H1 (cell line): ENCODE measurements around the gene WDR1. TPM values are rescaled to one million over a fixed set of nuclear protein-coding genes. Genes with fewer than 3 reads are reported as not detected.

Source experiments
- CTCF ChIA-PET: fragments of 300-600 bp; sonication (Branson Sonifier 250); formaldehyde crosslinking; loops from one replicate; lab custom pipeline; 2021; ENCODE audit not compliant: partially characterized antibody; lab: Charles Lee
- POLR2A ChIA-PET: fragments of 300-600 bp; sonication (Branson Sonifier 250); formaldehyde crosslinking; loops from one replicate; lab custom pipeline; 2021; ENCODE audit warnings: inconsistent platforms; ENCODE audit not compliant: partially characterized antibody; lab: Charles Lee
- DNase-seq, 2 experiments: peaks; one replicate each; pipeline versions ENCODE4 v3.0.0 to v3.0.0-alpha.2; 2010 to 2022; ENCODE audit warnings: low spot score in 2 of 2, low read depth in 1 of 2, mixed read lengths in 1 of 2
- FAIRE-seq: peaks from 2 replicates; lab custom pipeline; 2011; peaks lifted over from hg19 to GRCh38; lab: Jason Lieb, UNC
- H2AFZ ChIP-seq: 2 replicates; pipeline ENCODE4 v1.8.1; 2012; ENCODE audit warnings: low read length, inconsistent platforms
- H2AK5ac ChIP-seq: 2 replicates; pipeline ENCODE4 v1.6.1; 2013; ENCODE audit warnings: low read depth, low read length
- H2BK120ac ChIP-seq: replicated peaks from 2 replicates; pipeline ENCODE3; 2013; ENCODE audit warnings: low read depth, low read length, inconsistent platforms
- H2BK12ac ChIP-seq: 2 replicates; pipeline ENCODE4 v1.6.1; 2013; ENCODE audit warnings: low read depth, low read length
- H2BK15ac ChIP-seq: 2 replicates; pipeline ENCODE4 v1.6.1; 2013; ENCODE audit warnings: low read length
- H2BK20ac ChIP-seq: 2 replicates; pipeline ENCODE4 v1.6.1; 2013; ENCODE audit warnings: low read length
- H2BK5ac ChIP-seq: 2 replicates; pipeline ENCODE4 v1.6.1; 2013; ENCODE audit warnings: low read depth, low read length
- H3K14ac ChIP-seq: 2 replicates; pipeline ENCODE4 v1.6.1; 2013; ENCODE audit warnings: inconsistent platforms; ENCODE audit not compliant: insufficient read length
- H3K18ac ChIP-seq: 2 replicates; pipeline ENCODE4 v1.6.1; 2013; ENCODE audit warnings: low read length; ENCODE audit errors: extremely low read depth
- H3K23ac ChIP-seq: 2 replicates; pipeline ENCODE4 v1.6.1; 2013; ENCODE audit warnings: inconsistent platforms; ENCODE audit not compliant: insufficient read length
- H3K23me2 ChIP-seq: 2 replicates; pipeline ENCODE4 v1.6.1; 2013; ENCODE audit warnings: low read depth, low read length
- H3K27ac ChIP-seq: 2 replicates; pipeline ENCODE4 v1.6.1; 2011; ENCODE audit warnings: low read depth, low read length, inconsistent platforms
- H3K27me3 ChIP-seq, 4 experiments: replicated peaks in 1 of 4; 1 replicate in 1 of 4; 2 replicates in 3 of 4; pipeline versions ENCODE4 v1.6.1 to v1.8.1; 2011 to 2013; ENCODE audit warnings: low read length in 3 of 4, mild to moderate bottlenecking in 3 of 4, inconsistent platforms in 2 of 4, mixed read lengths in 2 of 4, moderate library complexity in 1 of 4; ENCODE audit not compliant: control insufficient read depth in 3 of 4, insufficient read depth in 3 of 4; ENCODE audit errors: extremely low read depth in 1 of 4
- H3K36me3 ChIP-seq, 4 experiments: 2 replicates each; pipeline versions ENCODE4 v1.6.1 to v1.8.1; 2011 to 2013; ENCODE audit warnings: mild to moderate bottlenecking in 4 of 4, low read length in 3 of 4, moderate library complexity in 2 of 4, control low read depth in 1 of 4, inconsistent platforms in 1 of 4; ENCODE audit not compliant: insufficient read depth in 4 of 4, control insufficient read depth in 2 of 4
- H3K4ac ChIP-seq: replicated peaks from 2 replicates; pipeline ENCODE3; 2013; ENCODE audit warnings: low read length, low read depth, mixed read lengths, inconsistent platforms; ENCODE audit not compliant: insufficient read length
- H3K4me1 ChIP-seq, 4 experiments: replicated peaks in 1 of 4; 1 replicate in 1 of 4; 2 replicates in 3 of 4; pipeline versions ENCODE4 v1.6.1 to v1.8.1; 2011 to 2013; ENCODE audit warnings: low read length in 3 of 4, inconsistent platforms in 2 of 4, mixed read lengths in 1 of 4; ENCODE audit not compliant: insufficient read depth in 4 of 4, control insufficient read depth in 3 of 4
- H3K4me2 ChIP-seq, 2 experiments: 2 replicates each; pipeline versions ENCODE4 v1.6.1 to v1.8.1; 2011 to 2013; ENCODE audit warnings: low read depth in 2 of 2, low read length in 2 of 2, control low read depth in 1 of 2, inconsistent platforms in 1 of 2, mild to moderate bottlenecking in 1 of 2; ENCODE audit not compliant: insufficient read depth in 1 of 2
- H3K4me3 ChIP-seq, 4 experiments: fragments of 200-600, 300-600 bp in 1 of 4; sonication (generic), shearing (Covaris generic), sonication (Bioruptor Twin) in 1 of 4; 2 replicates each; pipeline versions ENCODE4 v1.5.1 to v1.8.1; 2011 to 2016; ENCODE audit warnings: low read length in 4 of 4, low read depth in 3 of 4, control low read depth in 2 of 4, inconsistent platforms in 2 of 4, mild to moderate bottlenecking in 2 of 4, mixed read lengths in 1 of 4, moderate library complexity in 1 of 4; ENCODE audit not compliant: insufficient read depth in 2 of 4; ENCODE audit errors: extremely low read depth in 1 of 4
- H3K56ac ChIP-seq: replicated peaks from 2 replicates; pipeline ENCODE3; 2013; ENCODE audit warnings: low read depth, mild to moderate bottlenecking, mixed read lengths, low read length, inconsistent platforms; ENCODE audit not compliant: insufficient read length
- H3K79me1 ChIP-seq: 2 replicates; pipeline ENCODE4 v1.6.1; 2013; ENCODE audit warnings: low read depth, low read length, control low read depth
- H3K79me2 ChIP-seq, 2 experiments: 2 replicates each; pipeline versions ENCODE4 v1.6.1 to v1.8.1; 2012 to 2013; ENCODE audit warnings: low read length in 2 of 2, mild to moderate bottlenecking in 2 of 2, inconsistent platforms in 1 of 2; ENCODE audit not compliant: insufficient read depth in 2 of 2, control insufficient read depth in 1 of 2
- H3K9ac ChIP-seq, 4 experiments: replicated peaks in 1 of 4; 1 replicate in 1 of 4; 2 replicates in 3 of 4; pipeline versions ENCODE4 v1.6.1 to v1.8.1; 2011 to 2013; ENCODE audit warnings: low read depth in 3 of 4, low read length in 3 of 4, control low read depth in 2 of 4, mild to moderate bottlenecking in 2 of 4, moderate library complexity in 2 of 4, inconsistent platforms in 1 of 4; ENCODE audit errors: extremely low read depth in 1 of 4
- H3K9me3 ChIP-seq, 2 experiments: 2 replicates each; pipeline versions ENCODE4 v1.6.1 to v1.8.1; 2012 to 2013; ENCODE audit warnings: mild to moderate bottlenecking in 2 of 2, moderate library complexity in 2 of 2, control low read depth in 1 of 2, inconsistent platforms in 1 of 2, low read depth in 1 of 2, low read length in 1 of 2, mixed read lengths in 1 of 2; ENCODE audit not compliant: insufficient read depth in 2 of 2
- H4K20me1 ChIP-seq, 2 experiments: replicated peaks in 1 of 2; 2 replicates each; pipeline versions ENCODE3 to v1.8.1; 2011 to 2013; ENCODE audit warnings: inconsistent platforms in 2 of 2, low read length in 2 of 2, mild to moderate bottlenecking in 1 of 2; ENCODE audit not compliant: insufficient read depth in 2 of 2, control insufficient read depth in 1 of 2
- H4K5ac ChIP-seq: 2 replicates; pipeline ENCODE4 v1.6.1; 2013; ENCODE audit warnings: low read length, low read depth, mixed read lengths, inconsistent platforms; ENCODE audit not compliant: insufficient read length
- H4K8ac ChIP-seq: 2 replicates; pipeline ENCODE4 v1.8.0; 2013; ENCODE audit warnings: mild to moderate bottlenecking, moderate library complexity, low read length, inconsistent platforms; ENCODE audit not compliant: insufficient read depth; ENCODE audit errors: extremely low read depth
- H4K91ac ChIP-seq: replicated peaks from 2 replicates; pipeline ENCODE3; 2013; ENCODE audit warnings: low read length, mixed read lengths, inconsistent platforms; ENCODE audit not compliant: insufficient read length
- SIX5 ChIP-seq: IDR thresholded peaks from 2 replicates; pipeline ENCODE4 v1.6.1; 2011; ENCODE audit warnings: mild to moderate bottlenecking, low read depth, low read length
- SP4 ChIP-seq: IDR thresholded peaks from 2 replicates; pipeline ENCODE4 v1.6.1; 2012; ENCODE audit warnings: low read length, inconsistent platforms
- WGBS, 2 experiments: shearing (Covaris generic) in 1 of 2; methylation state at CpG; one replicate each; pipeline versions ENCODE4 v1.1.6 to v1.1.7; 2013 to 2015; ENCODE audit warnings: low lambda C conversion rate in 2 of 2, mixed read lengths in 2 of 2, inconsistent platforms in 1 of 2, low coverage in 1 of 2, missing lambda C conversion rate in 1 of 2; ENCODE audit not compliant: insufficient replicate concordance in 2 of 2, insufficient coverage in 1 of 2, insufficient read length in 1 of 2; ENCODE audit errors: extremely low coverage in 1 of 2, missing lambda C conversion rate in 1 of 2; 5-methylcytosine and 5-hydroxymethylcytosine counted together
- polyA plus RNA-seq, 7 experiments: library from polyadenylated mRNA; depleted of rRNA in 3 of 7; stranded (reverse) in 5 of 7; unstranded in 2 of 7; fragments of >200 nt in 5 of 7; fragments of 200-250 nt in 2 of 7; gene quantifications; 1 replicate in 5 of 7; 2 replicates in 1 of 7; 4 replicates in 1 of 7; pipeline versions ENCODE4 v1.2.1 to v1.2.3, GENCODE V29; 2011 to 2013; ENCODE audit warnings: missing spikeins in 2 of 7, mixed read lengths in 2 of 7
- total RNA-seq: library from RNA; stranded (reverse); fragmentation: NEBNext Ultra II Directional; extraction: Animal tissue kit (Norgen Biotek cat#: 25700); gene quantifications from 2 replicates; pipeline ENCODE4 v1.2.1, GENCODE V29; 2021
- TF ChIP-seq, protein P1 (sequence below): IDR thresholded peaks from 2 replicates; pipeline ENCODE4 v1.6.1; 2011; ENCODE audit warnings: low read depth, mild to moderate bottlenecking, low read length; ENCODE audit not compliant: insufficient read depth

Gene WDR1
- total and polyA plus RNA-seq, 2 of the 8 experiments (the other 6 are each of a cell fraction or from before 2014, with no cell fraction given), result 315 to 377 TPM

GRCh38 chr4:10154241-10154640 lies 37.6 kb upstream of the WDR1 start:
- H2BK15ac ChIP-seq, result no peak overlapping the region
- H3K79me2 ChIP-seq, result no peaks in the 10 kb centered on the region
- H3K4me1 ChIP-seq, result peaks cover 0 to 5% (median 0%) of the 10 kb centered on the region in 4 experiments; a peak in 1 of 7 replicates
- H4K5ac ChIP-seq, result no peak overlapping the region
- H2AK5ac ChIP-seq, result no peak overlapping the region
- CTCF ChIA-PET, result interaction anchor here (0.7 to 13.2 kb wide), 11 partner anchors 10 to 384 kb away, joined by 3 to 264 read pairs (median 4); no protein-coding TSS in a partner anchor
- no peak overlapping the region for H4K8ac ChIP-seq
- 83% methylated on average over 3 of the region's 3 CpGs; no CpG with 5 or more reads in 1 of the 2 experiments for WGBS, 2 experiments
- H3K14ac ChIP-seq, result no peak overlapping the region
- H3K27ac ChIP-seq, result no peak overlapping the region
- H3K36me3 ChIP-seq, result no peaks in the 10 kb centered on the region
- no peaks in the 10 kb centered on the region for H3K79me1 ChIP-seq
- no peak overlapping the region for H2BK20ac ChIP-seq
- POLR2A ChIA-PET, result interaction anchor here (2.1 kb wide), 1 partner anchor 37 kb away, joined by 9 read pairs; the partner anchor contains the start of gene WDR1
- H3K23ac ChIP-seq, result no peak overlapping the region
- H2BK120ac ChIP-seq, result no peak overlapping the region
- no peaks in the 10 kb centered on the region for H3K23me2 ChIP-seq
- no peak overlapping the region for H2BK5ac ChIP-seq
- DNase-seq (no peak), FAIRE-seq (no peak)
- H2BK12ac ChIP-seq, result no peak overlapping the region
- no peak overlapping the region for H3K4me2 ChIP-seq
- H3K4me3 ChIP-seq, result no peak overlapping the region
- no peaks in the 10 kb centered on the region for H3K9me3 ChIP-seq
- H3K9ac ChIP-seq, result no peak overlapping the region
- H4K91ac ChIP-seq, result no peak overlapping the region
- no peak overlapping the region for H3K56ac ChIP-seq
- H3K18ac ChIP-seq, result no peak overlapping the region
- no peaks in the 10 kb centered on the region; a peak in 2 of 7 replicates for H3K27me3 ChIP-seq
- H3K4ac ChIP-seq, result no peak overlapping the region
- no peaks in the 10 kb centered on the region for H4K20me1 ChIP-seq
- H2AFZ ChIP-seq, result no peak overlapping the region
- TF ChIP-seq SP4 (no peak), SIX5 (no peak)
- TF ChIP-seq, protein P1, sequence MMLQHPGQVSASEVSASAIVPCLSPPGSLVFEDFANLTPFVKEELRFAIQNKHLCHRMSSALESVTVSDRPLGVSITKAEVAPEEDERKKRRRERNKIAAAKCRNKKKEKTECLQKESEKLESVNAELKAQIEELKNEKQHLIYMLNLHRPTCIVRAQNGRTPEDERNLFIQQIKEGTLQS, result no peak
